T-helper 9 cell (primary cell): ENCODE data around the gene SAMD4A.
"Not testable (repeated sequence)": the region's sequence is repeated elsewhere in the genome, so short reads cannot be mapped to it uniquely, and the experiment has no call there.

Experiments
- DNase-seq: peaks from one replicate; pipeline ENCODE4 v3.0.0-alpha.2; 2020

The SAMD4A gene

GRCh38 chr14:54785778-54786770, 219.1 kb downstream of the SAMD4A start:
- DNase-seq = no peak

DNA sequence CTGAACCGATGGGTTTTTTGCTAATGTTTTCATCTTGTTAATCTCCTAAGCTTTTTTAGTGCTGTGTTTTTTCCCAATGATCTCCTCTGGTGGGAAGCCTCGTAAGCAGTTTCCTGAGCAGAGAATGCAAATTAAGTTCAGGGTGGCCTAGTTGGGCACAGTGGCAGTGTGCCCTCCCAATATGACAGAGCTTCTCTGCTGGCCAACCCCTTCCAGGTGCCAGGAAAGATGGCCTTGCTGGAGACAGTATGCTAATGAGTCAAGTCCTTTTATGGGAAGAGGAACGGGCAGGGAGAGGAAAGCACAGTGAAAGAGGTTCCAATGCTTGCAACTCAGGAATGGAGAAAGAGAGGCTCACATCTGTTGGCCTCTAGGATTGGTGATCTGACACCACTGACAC, 219.9 kb downstream of the SAMD4A start:
- DNase-seq = no peak

GRCh38 chr14:54787261-54787660, 220.3 kb downstream of the SAMD4A start:
- DNase-seq = no peak

DNA sequence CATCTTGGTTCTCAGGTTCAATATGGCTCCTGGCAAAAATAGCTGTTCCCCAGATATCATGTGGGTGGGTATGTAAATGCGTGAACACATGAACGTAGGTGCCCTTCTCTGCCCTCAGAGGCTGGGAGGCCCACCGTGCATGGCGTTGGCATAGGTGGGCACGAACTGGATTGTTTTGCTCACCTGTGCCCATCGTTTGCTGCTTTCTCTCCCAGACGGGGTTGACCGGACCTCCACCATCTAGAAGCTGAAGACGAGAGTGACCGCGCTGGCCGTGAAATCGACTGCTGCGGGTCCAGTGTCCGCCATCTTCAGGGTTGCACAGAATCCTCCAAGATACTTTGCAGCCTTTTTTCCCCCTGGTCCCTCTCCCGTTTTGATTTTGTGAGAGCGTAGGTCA, 221.8 kb downstream of the SAMD4A start:
- no peak for DNase-seq

GRCh38 chr14:54789166-54789565, 222.2 kb downstream of the SAMD4A start:
- DNase-seq = no peak

DNA sequence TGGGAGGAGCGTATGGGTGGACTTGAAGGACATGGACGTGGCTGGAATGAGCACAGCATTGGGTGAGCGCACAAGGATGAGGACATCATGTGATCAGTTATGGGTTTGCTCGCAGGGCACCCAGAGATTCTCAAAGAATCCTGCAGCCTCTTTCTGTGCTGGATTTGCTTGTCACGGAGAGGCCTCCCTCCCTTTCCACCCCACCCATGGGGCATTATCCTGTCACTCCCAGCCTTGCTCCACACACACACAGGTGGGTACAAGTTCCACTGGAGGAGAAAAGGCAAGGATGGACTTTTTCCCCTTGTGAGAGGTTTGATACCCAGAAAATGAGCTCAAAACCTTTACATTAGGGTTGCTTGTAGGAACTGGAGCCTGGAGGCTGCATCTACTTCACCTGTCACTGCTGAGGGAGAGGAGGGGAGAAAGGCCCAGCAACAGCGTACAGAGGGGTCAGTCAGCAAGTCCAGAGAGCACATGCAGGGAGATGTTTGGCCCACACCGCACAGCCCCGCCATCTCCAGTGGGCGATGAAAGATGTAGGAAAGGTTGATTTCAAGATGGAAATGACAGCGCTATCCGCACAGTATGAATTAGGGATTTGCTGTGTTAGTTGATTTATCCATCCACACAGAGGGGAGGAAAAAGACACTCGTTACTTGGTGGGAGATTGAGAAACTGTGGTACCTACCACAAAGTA, 223.0 kb downstream of the SAMD4A start:
- no peak for DNase-seq

DNA sequence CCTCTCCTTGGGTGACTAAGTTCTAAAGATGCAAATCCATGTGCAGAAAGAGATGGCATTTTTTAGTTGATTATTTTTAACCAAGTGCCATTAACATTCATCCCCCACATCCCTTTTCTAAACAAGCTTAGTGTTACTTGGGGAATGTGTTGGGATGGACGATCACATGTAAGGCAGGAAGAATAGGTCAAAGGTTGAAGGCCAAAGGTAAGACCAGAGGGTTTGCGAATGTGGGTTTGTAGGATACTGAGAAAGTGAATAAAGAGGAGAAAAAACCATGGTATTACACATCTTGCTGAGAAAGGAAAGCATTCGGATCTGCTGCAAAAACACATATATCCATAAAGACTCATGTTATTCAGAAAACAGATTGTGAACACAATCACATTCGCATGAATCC, 224.1 kb downstream of the SAMD4A start:
- DNase-seq = no peak

- no peak for DNase-seq
These were observed 225.4 kb downstream of the SAMD4A start for GRCh38 chr14:54792288-54792687.

DNA sequence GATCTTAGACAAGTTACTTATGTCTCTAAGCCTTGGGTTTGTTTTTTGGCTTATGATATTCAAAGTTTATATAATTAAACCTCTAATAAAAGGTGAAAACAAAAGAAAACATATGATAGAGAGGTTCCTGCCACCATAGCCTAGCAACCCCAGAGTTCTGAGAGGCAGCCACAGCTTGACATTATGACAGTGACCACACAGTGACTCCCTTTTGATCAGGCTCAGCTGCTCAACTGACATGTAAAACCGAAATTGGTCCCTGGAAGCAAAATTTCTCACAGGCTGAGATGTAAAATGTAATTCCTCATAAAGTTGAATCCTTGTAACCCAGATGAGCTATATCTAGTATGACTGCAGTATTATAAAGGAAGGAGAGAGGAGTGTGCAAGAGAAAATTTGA, 227.2 kb downstream of the SAMD4A start:
- no peak for DNase-seq

GRCh38 chr14:54794796-54795195, 227.9 kb downstream of the SAMD4A start:
- DNase-seq = no peak

- DNase-seq = no peak
These were observed 230.0 kb downstream of the SAMD4A start for GRCh38 chr14:54796961-54797360.

GRCh38 chr14:54797556-54797955, 230.6 kb downstream of the SAMD4A start:
- DNase-seq = no peak

- DNase-seq = no peak
These were observed 231.1 kb downstream of the SAMD4A start for GRCh38 chr14:54797986-54798385.

DNA sequence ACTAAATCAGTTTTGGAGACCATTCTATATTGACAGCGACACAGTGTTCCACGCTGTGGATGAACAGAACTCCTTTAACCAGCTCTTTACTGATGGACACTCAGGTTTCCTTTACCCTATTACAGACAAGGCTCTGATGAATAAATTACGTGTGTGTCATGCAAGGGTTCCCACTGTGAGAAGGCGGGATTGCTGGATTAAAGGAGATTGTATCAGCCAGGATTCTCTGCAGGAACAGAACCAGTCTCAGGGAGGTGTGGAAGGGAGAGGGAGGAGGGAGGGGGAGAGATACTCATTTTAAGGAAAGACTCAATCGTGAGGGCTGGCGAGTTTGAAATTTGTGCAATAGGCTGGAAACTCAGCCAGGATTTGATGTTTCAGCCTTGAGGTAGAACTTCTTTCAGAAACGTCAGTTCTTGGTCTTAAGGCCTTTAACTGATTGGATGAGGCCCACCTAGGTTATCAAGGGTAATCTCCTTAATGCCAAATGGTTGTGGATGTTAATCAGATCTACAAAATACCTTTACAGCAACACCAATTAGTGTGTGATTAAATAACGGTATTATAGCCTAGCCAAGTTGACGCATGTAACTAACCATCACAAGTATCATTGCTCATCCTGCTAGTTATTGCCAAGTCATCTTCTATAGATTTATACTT, 231.7 kb downstream of the SAMD4A start:
- DNase-seq = no peak

- DNase-seq = not testable (repeated sequence)
These were observed 234.6 kb downstream of the SAMD4A start for GRCh38 chr14:54801482-54801881.

GRCh38 chr14:54803396-54803795, 236.5 kb downstream of the SAMD4A start:
- no peak for DNase-seq

GRCh38 chr14:54803926-54804537, 237.1 kb downstream of the SAMD4A start:
- no peak for DNase-seq

GRCh38 chr14:54804538-54805041, 237.7 kb downstream of the SAMD4A start:
- DNase-seq = no peak

DNA sequence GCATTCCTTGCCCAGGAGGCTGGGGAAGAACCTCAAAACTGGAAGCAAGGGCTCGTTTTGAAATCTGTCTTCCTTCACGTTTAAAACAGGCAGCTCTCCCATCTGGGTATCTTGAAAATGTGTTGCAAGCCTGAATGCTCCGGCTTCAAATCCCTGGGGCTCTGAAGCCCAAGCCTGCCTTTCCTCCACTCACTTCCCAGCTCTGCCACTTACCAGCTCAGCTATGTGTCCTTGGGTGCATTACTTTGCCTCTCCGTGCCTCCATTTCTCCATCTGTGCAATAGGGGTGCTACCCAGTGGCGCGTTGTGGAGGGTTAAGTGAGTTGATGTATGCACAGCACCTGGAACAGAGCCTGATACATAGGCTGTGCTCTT, 238.1 kb downstream of the SAMD4A start:
- DNase-seq = no peak

DNA sequence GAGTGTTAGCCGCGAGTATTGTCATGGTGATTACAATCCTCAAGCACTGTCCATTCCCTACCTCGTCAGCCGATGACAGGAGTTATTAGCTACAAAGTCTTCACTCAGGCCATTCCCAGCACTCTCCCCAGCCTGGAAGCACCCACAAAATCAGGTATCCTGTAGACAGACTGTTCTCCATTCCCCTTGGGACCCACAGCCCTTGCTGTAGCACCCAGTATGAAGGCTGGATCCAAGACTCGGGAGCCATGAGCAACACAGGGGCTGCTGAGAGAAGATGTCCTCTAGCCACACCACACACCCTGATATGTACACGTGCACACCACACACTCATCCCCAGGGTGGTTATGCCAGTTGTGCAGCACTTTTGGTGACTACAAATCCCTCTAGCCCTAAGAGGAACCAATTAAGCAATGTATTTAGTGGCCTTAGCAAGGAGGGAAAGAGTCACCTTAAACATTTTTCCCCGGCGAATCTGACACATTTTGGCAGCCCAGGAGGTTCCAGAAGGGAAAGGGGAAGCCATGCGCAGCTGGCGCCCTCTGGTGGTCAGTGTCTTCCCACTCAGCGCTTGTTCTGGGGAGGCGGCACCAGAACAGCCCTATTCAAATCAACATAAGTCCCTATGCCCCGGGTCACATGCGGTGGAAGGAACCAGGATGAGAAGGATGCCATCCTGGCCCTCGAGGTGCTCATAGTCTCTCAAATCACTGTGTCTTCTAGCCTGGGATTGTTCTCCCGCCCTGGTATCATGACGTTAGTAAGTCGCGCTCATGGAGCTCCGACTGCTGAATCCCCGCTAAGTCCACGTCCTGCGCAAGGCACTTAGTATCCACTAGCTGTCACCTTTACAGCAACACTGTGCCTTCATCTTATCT, 238.8 kb downstream of the SAMD4A start:
- peak; percentile 67 for DNase-seq

DNA sequence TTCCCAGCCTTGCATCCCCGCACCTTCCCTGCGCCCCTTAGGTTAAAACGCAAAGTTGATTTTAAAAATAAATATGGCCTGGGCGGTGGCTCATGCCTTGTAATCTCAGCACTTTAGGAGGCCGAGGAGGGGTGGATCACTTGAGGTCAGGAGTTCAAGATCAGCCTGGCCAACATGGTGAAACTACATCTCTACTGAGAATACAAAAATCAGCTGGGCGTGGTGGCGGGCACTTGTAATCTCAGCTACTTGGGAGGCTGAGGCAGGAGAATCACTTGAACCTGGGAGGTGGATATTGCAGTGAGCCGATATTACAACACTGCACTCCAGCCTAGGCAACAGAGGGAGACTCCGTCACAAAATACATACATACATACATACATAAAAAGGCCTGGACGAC, 239.7 kb downstream of the SAMD4A start:
- DNase-seq = no peak

DNA sequence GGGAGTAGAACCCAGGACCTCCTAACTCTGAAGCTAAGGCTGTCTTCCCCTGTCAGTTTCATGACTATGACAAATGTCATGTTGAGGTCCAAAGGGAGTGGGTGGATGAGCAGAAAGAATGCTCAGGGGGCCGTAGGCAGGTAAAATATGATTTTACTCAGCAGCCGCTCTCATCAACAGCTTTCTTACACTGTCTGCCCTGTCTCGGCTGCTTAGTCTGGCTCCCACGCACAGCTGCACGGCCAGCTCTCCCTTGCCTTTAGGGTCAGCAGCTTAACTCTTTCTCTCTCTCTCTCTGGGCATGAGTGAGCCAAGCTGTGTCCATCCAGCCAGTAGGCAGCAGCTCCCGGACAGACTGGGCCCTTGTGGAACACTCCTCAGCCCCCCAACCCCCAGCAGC, 240.5 kb downstream of the SAMD4A start:
- no peak for DNase-seq
